HG03097 (cell line): Measurements from ENCODE around the gene CLMP.
"Not testable (repeated sequence)": the region's sequence is repeated elsewhere in the genome, so short reads cannot be mapped to it uniquely, and the experiment has no call there.

Source experiments
- ATAC-seq: cut with Tn5 transposase; IDR thresholded peaks from one replicate; pipeline ENCODE4 v1.9.1; 2021; ENCODE audit not compliant: unreplicated experiment, low FRiP score

The CLMP gene

GRCh38 chr11:123170929-123171328 is 24.1 kb downstream of the CLMP start:
- ATAC-seq = no peak

- no peak for ATAC-seq
Measured at GRCh38 chr11:123169821-123170220, 25.2 kb downstream of the CLMP start.

GRCh38 chr11:123168955-123169484 is 26.0 kb downstream of the CLMP start:
- no peak for ATAC-seq

- ATAC-seq = no peak
Measured at GRCh38 chr11:123168241-123168640, 26.8 kb downstream of the CLMP start.

- no peak for ATAC-seq
Measured at GRCh38 chr11:123166071-123166559, 28.9 kb downstream of the CLMP start.

GRCh38 chr11:123164732-123165450 is 30.2 kb downstream of the CLMP start:
- no peak for ATAC-seq

GRCh38 chr11:123163621-123164020 is 31.4 kb downstream of the CLMP start:
- no peak for ATAC-seq

GRCh38 chr11:123161376-123162030 is 33.5 kb downstream of the CLMP start:
- no peak for ATAC-seq

- ATAC-seq = no peak
Measured at GRCh38 chr11:123159183-123159857, 35.7 kb downstream of the CLMP start.

- ATAC-seq = no peak
Measured at GRCh38 chr11:123158033-123159003, 36.7 kb downstream of the CLMP start.

GRCh38 chr11:123152951-123153350 is 42.1 kb downstream of the CLMP start:
- no peak for ATAC-seq

GRCh38 chr11:123152346-123152745 is 42.7 kb downstream of the CLMP start:
- ATAC-seq = not testable (repeated sequence)

GRCh38 chr11:123151796-123152195 is 43.3 kb downstream of the CLMP start:
- ATAC-seq = no peak

- ATAC-seq = no peak
Measured at GRCh38 chr11:123151366-123151765, 43.7 kb downstream of the CLMP start.

- no peak for ATAC-seq
Measured at GRCh38 chr11:123150882-123151281, 44.2 kb downstream of the CLMP start.

GRCh38 chr11:123148965-123149364 is 46.1 kb downstream of the CLMP start:
- no peak for ATAC-seq

GRCh38 chr11:123145661-123146060 is 49.4 kb downstream of the CLMP start:
- no peak for ATAC-seq

- ATAC-seq = no peak
Measured at GRCh38 chr11:123145220-123145619, 49.8 kb downstream of the CLMP start.

- ATAC-seq = no peak
Measured at GRCh38 chr11:123144707-123145106, 50.3 kb downstream of the CLMP start.

GRCh38 chr11:123143921-123144320 is 51.1 kb downstream of the CLMP start:
- ATAC-seq = no peak
